Glutamatergic neuron (in vitro differentiated cells): ENCODE data around the gene CHD9NB. TPM values are rescaled to one million over a fixed set of nuclear protein-coding genes. Genes with fewer than 3 reads are reported as not detected.

ENCODE experiments used
- DNase-seq: peaks from one replicate; pipeline ENCODE4 v3.0.0; 2022
- H3K27ac Mint-ChIP-seq: one replicate; pipeline ENCODE4 v1.8.0; 2020; ENCODE audit warnings: mild to moderate bottlenecking, mixed read lengths, inconsistent platforms; ENCODE audit not compliant: unreplicated experiment
- H3K27me3 Mint-ChIP-seq: one replicate; pipeline ENCODE4 v1.8.0; 2020; ENCODE audit warnings: mild to moderate bottlenecking, moderate library complexity, mixed read lengths, inconsistent platforms; ENCODE audit not compliant: unreplicated experiment
- H3K36me3 Mint-ChIP-seq: one replicate; pipeline ENCODE4 v1.8.0; 2020; ENCODE audit warnings: mild to moderate bottlenecking, mixed read lengths, inconsistent platforms; ENCODE audit not compliant: unreplicated experiment
- H3K4me1 Mint-ChIP-seq: one replicate; pipeline ENCODE4 v1.8.0; 2020; ENCODE audit warnings: mild to moderate bottlenecking, low read depth, mixed read lengths, inconsistent platforms; ENCODE audit not compliant: unreplicated experiment
- H3K4me3 Mint-ChIP-seq: one replicate; pipeline ENCODE4 v1.8.0; 2020; ENCODE audit warnings: mild to moderate bottlenecking, mixed read lengths, inconsistent platforms; ENCODE audit not compliant: unreplicated experiment
- H3K9me3 Mint-ChIP-seq: one replicate; pipeline ENCODE4 v1.8.0; 2020; ENCODE audit warnings: mild to moderate bottlenecking, moderate library complexity, mixed read lengths, inconsistent platforms; ENCODE audit not compliant: unreplicated experiment
- total RNA-seq: library from RNA; stranded (reverse); fragmentation: NEBNext Ultra II Directional; extraction: Animal tissue kit (Norgen Biotek cat#: 25700); gene quantifications from one replicate; pipeline ENCODE4 v1.2.1, GENCODE V29; 2021; ENCODE audit not compliant: unreplicated experiment
- TF ChIP-seq, protein P1 (sequence below): fragments of 200-600 bp; sonication (generic); IDR thresholded peaks from one replicate; pipeline ENCODE4 v1.5.0; 2021; ENCODE audit not compliant: partially characterized antibody, unreplicated experiment

Gene CHD9NB
- total RNA-seq, 1 donor from 2014 or later, result 1.8 TPM

DNA sequence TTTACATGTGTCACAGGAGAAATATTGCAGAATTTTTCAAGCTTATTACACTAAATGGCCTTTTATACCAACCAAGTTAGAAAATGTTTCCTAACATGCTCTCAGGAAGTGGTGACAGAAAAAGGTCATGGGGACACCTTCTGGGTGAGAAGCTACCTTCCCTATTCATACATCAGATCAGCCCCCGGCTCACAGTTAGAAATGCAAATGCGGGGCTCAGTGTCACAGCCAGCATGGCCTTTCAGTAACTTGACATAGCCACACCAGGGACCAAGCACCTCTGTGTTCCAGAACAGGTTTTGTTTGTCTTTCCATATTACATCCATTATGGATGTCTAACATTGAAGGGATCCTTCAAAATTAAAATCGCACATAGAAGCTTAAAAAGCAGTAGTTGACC, 59.5 kb downstream of the CHD9NB start:
- Mint-ChIP-seq H3K9me3 (no peaks in the 10 kb centered on the region), H3K27me3 (no peaks in the 10 kb centered on the region), H3K36me3 (peaks cover 4% of the 10 kb centered on the region), H3K4me1 (no peaks in the 10 kb centered on the region), H3K27ac (no peak overlapping the region), H3K4me3 (no peak overlapping the region)
- no peak for DNase-seq
- TF ChIP-seq, protein P1, sequence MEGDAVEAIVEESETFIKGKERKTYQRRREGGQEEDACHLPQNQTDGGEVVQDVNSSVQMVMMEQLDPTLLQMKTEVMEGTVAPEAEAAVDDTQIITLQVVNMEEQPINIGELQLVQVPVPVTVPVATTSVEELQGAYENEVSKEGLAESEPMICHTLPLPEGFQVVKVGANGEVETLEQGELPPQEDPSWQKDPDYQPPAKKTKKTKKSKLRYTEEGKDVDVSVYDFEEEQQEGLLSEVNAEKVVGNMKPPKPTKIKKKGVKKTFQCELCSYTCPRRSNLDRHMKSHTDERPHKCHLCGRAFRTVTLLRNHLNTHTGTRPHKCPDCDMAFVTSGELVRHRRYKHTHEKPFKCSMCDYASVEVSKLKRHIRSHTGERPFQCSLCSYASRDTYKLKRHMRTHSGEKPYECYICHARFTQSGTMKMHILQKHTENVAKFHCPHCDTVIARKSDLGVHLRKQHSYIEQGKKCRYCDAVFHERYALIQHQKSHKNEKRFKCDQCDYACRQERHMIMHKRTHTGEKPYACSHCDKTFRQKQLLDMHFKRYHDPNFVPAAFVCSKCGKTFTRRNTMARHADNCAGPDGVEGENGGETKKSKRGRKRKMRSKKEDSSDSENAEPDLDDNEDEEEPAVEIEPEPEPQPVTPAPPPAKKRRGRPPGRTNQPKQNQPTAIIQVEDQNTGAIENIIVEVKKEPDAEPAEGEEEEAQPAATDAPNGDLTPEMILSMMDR, result no peak

DNA sequence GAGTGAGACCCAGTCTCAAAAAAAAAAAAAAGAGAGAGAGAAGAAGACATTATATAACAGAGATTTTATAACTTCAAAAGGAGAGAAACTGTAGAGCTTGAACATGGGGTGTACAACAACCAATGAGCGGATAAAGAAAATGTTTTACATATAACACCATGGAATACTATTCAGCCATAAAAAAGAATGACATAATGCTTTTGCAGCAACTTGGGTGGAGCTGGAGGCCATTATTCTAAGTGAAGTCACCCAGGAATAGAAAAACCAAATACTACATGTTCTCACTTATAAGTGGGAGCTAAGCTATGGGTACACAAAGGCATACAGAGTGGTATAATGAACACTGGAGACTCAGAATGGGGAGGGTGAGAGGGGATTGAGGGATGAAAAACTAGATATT, 61.1 kb downstream of the CHD9NB start:
- H3K36me3 Mint-ChIP-seq, result peaks cover 4% of the 10 kb centered on the region

More for the DNA sequence above, 61.1 kb downstream of the CHD9NB start:
- TF ChIP-seq, protein P1, result no peak
- no peak for DNase-seq
- H3K4me3 Mint-ChIP-seq, result no peak overlapping the region
- H3K9me3 Mint-ChIP-seq, result no peaks in the 10 kb centered on the region
- H3K27me3 Mint-ChIP-seq, result no peaks in the 10 kb centered on the region
- no peaks in the 10 kb centered on the region for H3K4me1 Mint-ChIP-seq
- H3K27ac Mint-ChIP-seq, result peak overlapping the region; percentile 13

Other genes starting within 250 kb of the CHD9NB start
- gene CHD9, start 2.1 kb upstream of the CHD9NB start, total RNA-seq, result 120 TPM